Measurements from ENCODE around the gene ASB1. TPM values are rescaled to one million over a fixed set of nuclear protein-coding genes. Genes with fewer than 3 reads are reported as not detected.

ASB1 gene
- polyA plus RNA-seq, 1 of the 3 experiments (the other 2 are of a cell fraction), result 33.3 TPM

DNA sequence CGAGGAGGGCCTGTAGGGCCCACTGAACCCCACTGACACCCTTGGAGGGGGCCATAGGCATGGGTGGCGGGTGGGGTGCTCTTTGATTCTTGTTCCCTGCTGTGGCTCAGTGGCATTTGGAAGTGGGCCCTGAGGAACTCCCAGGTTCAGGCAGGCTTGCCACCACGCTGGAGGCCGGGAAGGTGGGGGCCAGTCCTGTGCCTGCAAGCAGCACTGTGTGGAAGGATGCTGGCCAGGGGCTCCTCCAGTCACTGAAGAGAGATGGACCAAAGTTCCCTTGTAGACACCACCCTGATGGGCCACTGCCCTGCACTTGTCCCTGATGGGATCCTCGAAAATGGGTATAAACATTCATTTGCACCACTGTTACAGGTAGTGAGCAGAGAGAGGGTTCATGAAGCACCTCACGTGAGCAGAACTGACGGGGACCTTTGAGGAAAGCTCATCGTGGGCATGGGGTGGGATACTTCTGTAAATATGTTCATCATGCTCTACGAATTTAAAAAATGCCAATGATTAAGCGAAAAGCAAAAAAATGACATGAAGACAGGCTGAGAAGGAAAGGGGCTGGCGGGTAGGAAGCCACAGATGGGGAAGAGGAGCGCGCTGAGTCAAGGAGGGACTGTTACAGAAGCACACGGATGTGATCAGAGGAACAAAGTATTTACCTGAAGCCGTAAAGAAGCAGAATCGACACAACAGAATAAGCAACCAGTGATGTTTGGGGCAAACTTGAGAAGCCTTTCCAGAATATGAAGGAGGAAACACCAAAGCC, 45.2 kb upstream of the ASB1 start (continued):
- TF ChIP-seq TEAD4 (IDR thresholded peaks at IDR 0.05; ENCODE audit: borderline replicate concordance, insufficient read depth) (no peak), FOXJ3 (CRISPR knock-in tag; IDR thresholded peaks at IDR 0.05) (no peak), FOSL2 (IDR thresholded peaks at IDR 0.05; ENCODE audit: borderline replicate concordance, low read depth) (no peak), CHD2 (IDR thresholded peaks at IDR 0.05; ENCODE audit: low read length, partially characterized antibody) (no peak), RCOR1 (IDR thresholded peaks at IDR 0.05; ENCODE audit: low read length) (no peak), YY1 (IDR thresholded peaks at IDR 0.05; ENCODE audit: low read depth) (no peak), MXI1 (IDR thresholded peaks at IDR 0.05; ENCODE audit: low read depth, low read length) (no peak)
- TF ChIP-seq, protein P1, sequence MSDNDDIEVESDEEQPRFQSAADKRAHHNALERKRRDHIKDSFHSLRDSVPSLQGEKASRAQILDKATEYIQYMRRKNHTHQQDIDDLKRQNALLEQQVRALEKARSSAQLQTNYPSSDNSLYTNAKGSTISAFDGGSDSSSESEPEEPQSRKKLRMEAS (IDR thresholded peaks at IDR 0.05; ENCODE audit: low read depth), result no peak
- TF ChIP-seq, protein P2, sequence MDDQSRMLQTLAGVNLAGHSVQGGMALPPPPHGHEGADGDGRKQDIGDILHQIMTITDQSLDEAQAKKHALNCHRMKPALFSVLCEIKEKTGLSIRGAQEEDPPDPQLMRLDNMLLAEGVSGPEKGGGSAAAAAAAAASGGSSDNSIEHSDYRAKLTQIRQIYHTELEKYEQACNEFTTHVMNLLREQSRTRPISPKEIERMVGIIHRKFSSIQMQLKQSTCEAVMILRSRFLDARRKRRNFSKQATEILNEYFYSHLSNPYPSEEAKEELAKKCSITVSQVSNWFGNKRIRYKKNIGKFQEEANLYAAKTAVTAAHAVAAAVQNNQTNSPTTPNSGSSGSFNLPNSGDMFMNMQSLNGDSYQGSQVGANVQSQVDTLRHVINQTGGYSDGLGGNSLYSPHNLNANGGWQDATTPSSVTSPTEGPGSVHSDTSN (IDR thresholded peaks at IDR 0.05), result no peak
- TF ChIP-seq, protein P3, sequence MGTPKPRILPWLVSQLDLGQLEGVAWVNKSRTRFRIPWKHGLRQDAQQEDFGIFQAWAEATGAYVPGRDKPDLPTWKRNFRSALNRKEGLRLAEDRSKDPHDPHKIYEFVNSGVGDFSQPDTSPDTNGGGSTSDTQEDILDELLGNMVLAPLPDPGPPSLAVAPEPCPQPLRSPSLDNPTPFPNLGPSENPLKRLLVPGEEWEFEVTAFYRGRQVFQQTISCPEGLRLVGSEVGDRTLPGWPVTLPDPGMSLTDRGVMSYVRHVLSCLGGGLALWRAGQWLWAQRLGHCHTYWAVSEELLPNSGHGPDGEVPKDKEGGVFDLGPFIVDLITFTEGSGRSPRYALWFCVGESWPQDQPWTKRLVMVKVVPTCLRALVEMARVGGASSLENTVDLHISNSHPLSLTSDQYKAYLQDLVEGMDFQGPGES (IDR thresholded peaks at IDR 0.05; ENCODE audit: low read depth, low read length), result no peak

DNA sequence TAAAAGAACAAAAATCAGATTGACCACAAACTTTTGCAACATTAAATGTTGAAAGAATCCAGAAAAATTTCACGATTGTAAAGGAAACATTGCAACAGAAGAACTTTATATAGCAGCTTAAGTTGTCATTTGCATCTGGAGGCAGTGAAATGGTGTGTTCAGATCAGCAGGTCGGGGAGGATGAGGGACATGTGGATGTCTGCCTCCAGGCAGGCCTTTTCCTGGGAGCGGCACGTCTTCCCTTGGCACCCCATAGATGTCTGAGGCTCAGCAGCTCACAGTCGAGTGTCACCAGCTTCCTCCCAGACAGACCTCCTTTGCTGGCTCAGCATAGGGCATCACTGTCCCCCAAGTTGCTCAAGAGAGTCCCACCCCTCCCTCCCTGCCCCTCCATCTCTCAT, 44.3 kb upstream of the ASB1 start:
- WGBS (ENCODE audit: low lambda C conversion rate), result 77% methylated on average over 2 of the region's 5 CpGs
- no peaks in the 10 kb centered on the region for H4K20me1 ChIP-seq (ENCODE audit: insufficient read depth)
- CTCF ChIA-PET, result interaction anchor here (1.1 to 1.4 kb wide), 3 partner anchors 9 to 25 kb away, joined by 3 to 5 read pairs (median 3); no protein-coding TSS in a partner anchor

More for the DNA sequence above, 44.3 kb upstream of the ASB1 start:
- Histone ChIP-seq H3K4me3 (ENCODE audit: low read depth in 2 of 2, low read length in 1 of 2) (no peak overlapping the region), H2AFZ (ENCODE audit: low read depth) (no peak overlapping the region), H3K27ac (ENCODE audit: low read depth in 2 of 2, low read length in 1 of 2) (no peak overlapping the region), H3K9ac (no peak overlapping the region), H3K79me2 (ENCODE audit: insufficient read depth) (no peaks in the 10 kb centered on the region), H3K4me2 (no peak overlapping the region), H3K4me1 (ENCODE audit: control insufficient read depth in 1 of 2, insufficient read depth in 2 of 2, low read depth in 1 of 2, low read length in 1 of 2) (peaks cover 0 to 26% of the 10 kb centered on the region in 2 experiments; a peak in 2 of 4 replicates), H3F3A (replicated peaks; ENCODE audit: insufficient read depth) (no peaks in the 10 kb centered on the region), H3K9me3 (no peaks in the 10 kb centered on the region), H3K9me2 (no peaks in the 10 kb centered on the region), H3K27me3 (ENCODE audit: insufficient read depth) (no peaks in the 10 kb centered on the region), H3K36me3 (replicated peaks in 1 of 2; ENCODE audit: control insufficient read depth in 1 of 2, insufficient read depth in 2 of 2, low read length in 1 of 2) (peaks cover 4 to 15% of the 10 kb centered on the region in 2 experiments)
- TF ChIP-seq EP300 (IDR thresholded peaks at IDR 0.05; ENCODE audit: borderline replicate concordance in 1 of 2, low read depth in 1 of 2, low read length in 1 of 2) (no peak), NRF1 (IDR thresholded peaks at IDR 0.05; ENCODE audit: low read depth, low read length) (no peak), EZH2phosphoT487 (IDR thresholded peaks at IDR 0.05; ENCODE audit: borderline replicate concordance, low read depth) (no peak), JUND (IDR thresholded peaks at IDR 0.05) (no peak)
- TF ChIP-seq, protein P1 (IDR thresholded peaks at IDR 0.05; ENCODE audit: low read depth), result no peak
- no peak for DNase-seq
- POLR2A ChIA-PET, result no interaction called here

All from SK-N-SH (cell line).